GOT3 (cell line): ENCODE results near the gene TM7SF2.

Source experiments
- DNase-seq: peaks from one replicate; lab custom pipeline; 2025; ENCODE audit warnings: mixed read lengths; lab: John Stamatoyannopoulos, UW

Gene TM7SF2

GRCh38 chr11:65157336-65157735 lies 45.7 kb downstream of the TM7SF2 start:
- no peak for DNase-seq

GRCh38 chr11:65159012-65159411 lies 47.3 kb downstream of the TM7SF2 start:
- no peak for DNase-seq

GRCh38 chr11:65160643-65161042 lies 49.0 kb downstream of the TM7SF2 start:
- DNase-seq: no peak

- no peak for DNase-seq
These were observed 52.0 kb downstream of the TM7SF2 start for GRCh38 chr11:65163684-65164083.
